Stimulated activated memory B cell treated with anti-CD40 and anti-IgM and Interleukin-4, amounts not matched to agents 10 μg/mL and 1 μg/mL and 100 μg/mL, for 72 hours (primary cell): Measurements from ENCODE around the gene RHEB.
A peak's percentile ranks its signal among the peaks of the same experiment; 100 is the strongest.

ENCODE experiments used
- ATAC-seq: fragments of 150-1000 bp; cut with Tn5 transposase; 2 replicates; pipeline ENCODE4 v1.10.0; 2021
- H3K27ac Mint-ChIP-seq: one replicate; pipeline ENCODE4 v1.8.0; 2022; ENCODE audit warnings: mild to moderate bottlenecking, mixed read lengths
- H3K27me3 Mint-ChIP-seq: one replicate; pipeline ENCODE4 v1.8.0; 2022; ENCODE audit warnings: mixed read lengths
- H3K36me3 Mint-ChIP-seq: one replicate; pipeline ENCODE4 v1.8.0; 2022; ENCODE audit warnings: mixed read lengths
- H3K4me1 Mint-ChIP-seq: one replicate; pipeline ENCODE4 v1.8.0; 2022; ENCODE audit warnings: mixed read lengths
- H3K4me3 Mint-ChIP-seq: one replicate; pipeline ENCODE4 v1.8.0; 2022; ENCODE audit warnings: mild to moderate bottlenecking, moderate library complexity, mixed read lengths
- H3K9me3 Mint-ChIP-seq: one replicate; pipeline ENCODE4 v1.8.0; 2022; ENCODE audit warnings: mixed read lengths

Gene RHEB

GRCh38 chr7:151456276-151456675, 63.4 kb downstream of the RHEB start:
- Mint-ChIP-seq H3K9me3 (no peaks in the 10 kb centered on the region), H3K36me3 (no peaks in the 10 kb centered on the region), H3K27me3 (peaks cover 9% of the 10 kb centered on the region), H3K27ac (no peak overlapping the region), H3K4me1 (no peaks in the 10 kb centered on the region), H3K4me3 (no peak overlapping the region)
- no peak for ATAC-seq

GRCh38 chr7:151455690-151456089, 64.0 kb downstream of the RHEB start:
- Mint-ChIP-seq H3K4me1 (no peaks in the 10 kb centered on the region), H3K27ac (no peak overlapping the region), H3K36me3 (no peaks in the 10 kb centered on the region), H3K4me3 (no peak overlapping the region), H3K27me3 (peaks cover 9% of the 10 kb centered on the region), H3K9me3 (no peaks in the 10 kb centered on the region)
- no peak for ATAC-seq

GRCh38 chr7:151454932-151455530, 64.7 kb downstream of the RHEB start:
- H3K4me3 Mint-ChIP-seq = no peak overlapping the region
- H3K4me1 Mint-ChIP-seq = no peaks in the 10 kb centered on the region
- no peaks in the 10 kb centered on the region for H3K36me3 Mint-ChIP-seq
- H3K9me3 Mint-ChIP-seq = no peaks in the 10 kb centered on the region
- peaks cover 9% of the 10 kb centered on the region for H3K27me3 Mint-ChIP-seq
- ATAC-seq = no peak
- no peak overlapping the region for H3K27ac Mint-ChIP-seq

GRCh38 chr7:151454305-151454704, 65.4 kb downstream of the RHEB start:
- Mint-ChIP-seq H3K4me3 (no peak overlapping the region), H3K27ac (no peak overlapping the region), H3K4me1 (no peaks in the 10 kb centered on the region), H3K27me3 (peaks cover 16% of the 10 kb centered on the region), H3K9me3 (no peaks in the 10 kb centered on the region), H3K36me3 (no peaks in the 10 kb centered on the region)
- ATAC-seq = no peak

GRCh38 chr7:151453326-151453791, 66.3 kb downstream of the RHEB start:
- H3K27ac Mint-ChIP-seq = no peak overlapping the region
- H3K36me3 Mint-ChIP-seq = no peaks in the 10 kb centered on the region
- H3K27me3 Mint-ChIP-seq = peaks cover 19% of the 10 kb centered on the region
- no peak overlapping the region for H3K4me3 Mint-ChIP-seq
- no peak for ATAC-seq
- no peaks in the 10 kb centered on the region for H3K9me3 Mint-ChIP-seq
- H3K4me1 Mint-ChIP-seq = no peaks in the 10 kb centered on the region

GRCh38 chr7:151452680-151453325, 66.9 kb downstream of the RHEB start:
- no peak for ATAC-seq
- no peak overlapping the region for H3K27ac Mint-ChIP-seq
- H3K36me3 Mint-ChIP-seq = no peaks in the 10 kb centered on the region
- peaks cover 19% of the 10 kb centered on the region for H3K27me3 Mint-ChIP-seq
- no peaks in the 10 kb centered on the region for H3K4me1 Mint-ChIP-seq
- no peak overlapping the region for H3K4me3 Mint-ChIP-seq
- H3K9me3 Mint-ChIP-seq = no peaks in the 10 kb centered on the region

- H3K27me3 Mint-ChIP-seq = peaks cover 21% of the 10 kb centered on the region
- no peaks in the 10 kb centered on the region for H3K4me1 Mint-ChIP-seq
- no peak for ATAC-seq
- H3K9me3 Mint-ChIP-seq = no peaks in the 10 kb centered on the region
- H3K4me3 Mint-ChIP-seq = no peak overlapping the region
- no peak overlapping the region for H3K27ac Mint-ChIP-seq
- H3K36me3 Mint-ChIP-seq = no peaks in the 10 kb centered on the region
Measured at GRCh38 chr7:151451626-151452571, 67.8 kb downstream of the RHEB start.

GRCh38 chr7:151451156-151451555, 68.5 kb downstream of the RHEB start:
- ATAC-seq = no peak
- Mint-ChIP-seq H3K4me1 (no peaks in the 10 kb centered on the region), H3K4me3 (no peak overlapping the region), H3K36me3 (no peaks in the 10 kb centered on the region), H3K27me3 (peaks cover 28% of the 10 kb centered on the region), H3K27ac (no peak overlapping the region), H3K9me3 (no peaks in the 10 kb centered on the region)

- no peaks in the 10 kb centered on the region for H3K9me3 Mint-ChIP-seq
- H3K4me1 Mint-ChIP-seq = no peaks in the 10 kb centered on the region
- H3K36me3 Mint-ChIP-seq = no peaks in the 10 kb centered on the region
- H3K27me3 Mint-ChIP-seq = peaks cover 33% of the 10 kb centered on the region
- no peak overlapping the region for H3K27ac Mint-ChIP-seq
- H3K4me3 Mint-ChIP-seq = no peak overlapping the region
- no peak for ATAC-seq
Measured at GRCh38 chr7:151449990-151450389, 69.7 kb downstream of the RHEB start.

- peak; percentile 83 for ATAC-seq
- peak overlapping the region; percentile 74 for H3K4me3 Mint-ChIP-seq
- H3K4me1 Mint-ChIP-seq = no peaks in the 10 kb centered on the region
- H3K36me3 Mint-ChIP-seq = no peaks in the 10 kb centered on the region
- H3K27me3 Mint-ChIP-seq = peaks cover 33% of the 10 kb centered on the region
- H3K9me3 Mint-ChIP-seq = no peaks in the 10 kb centered on the region
- H3K27ac Mint-ChIP-seq = no peak overlapping the region
Measured at GRCh38 chr7:151448261-151449252, 71.1 kb downstream of the RHEB start.

- Mint-ChIP-seq H3K9me3 (no peaks in the 10 kb centered on the region), H3K36me3 (no peaks in the 10 kb centered on the region), H3K4me3 (peak overlapping the region; percentile 74), H3K4me1 (no peaks in the 10 kb centered on the region), H3K27ac (no peak overlapping the region), H3K27me3 (peaks cover 35% of the 10 kb centered on the region)
- no peak for ATAC-seq
Measured at GRCh38 chr7:151447901-151448260, 71.8 kb downstream of the RHEB start.

GRCh38 chr7:151447312-151447711, 72.4 kb downstream of the RHEB start:
- Mint-ChIP-seq H3K36me3 (no peaks in the 10 kb centered on the region), H3K27ac (no peak overlapping the region), H3K4me3 (no peak overlapping the region), H3K4me1 (no peaks in the 10 kb centered on the region), H3K9me3 (no peaks in the 10 kb centered on the region), H3K27me3 (peaks cover 36% of the 10 kb centered on the region)
- ATAC-seq = no peak

- Mint-ChIP-seq H3K4me1 (peaks cover 7% of the 10 kb centered on the region), H3K27me3 (peaks cover 39% of the 10 kb centered on the region), H3K4me3 (no peak overlapping the region), H3K27ac (no peak overlapping the region), H3K36me3 (no peaks in the 10 kb centered on the region), H3K9me3 (no peaks in the 10 kb centered on the region)
- ATAC-seq = no peak
Measured at GRCh38 chr7:151446412-151446811, 73.3 kb downstream of the RHEB start.

GRCh38 chr7:151444632-151445031, 75.1 kb downstream of the RHEB start:
- Mint-ChIP-seq H3K27ac (no peak overlapping the region), H3K4me3 (no peak overlapping the region), H3K36me3 (no peaks in the 10 kb centered on the region), H3K4me1 (peaks cover 19% of the 10 kb centered on the region), H3K9me3 (no peaks in the 10 kb centered on the region), H3K27me3 (peaks cover 52% of the 10 kb centered on the region)
- no peak for ATAC-seq
